ENCODE data around the gene NAGLU. TPM values are rescaled to one million over a fixed set of nuclear protein-coding genes. Genes with fewer than 3 reads are reported as not detected.

The NAGLU gene
- polyA plus RNA-seq, 2 of the 4 experiments (the other 2 are of a cell fraction): 17.8 to 34.5 TPM

DNA sequence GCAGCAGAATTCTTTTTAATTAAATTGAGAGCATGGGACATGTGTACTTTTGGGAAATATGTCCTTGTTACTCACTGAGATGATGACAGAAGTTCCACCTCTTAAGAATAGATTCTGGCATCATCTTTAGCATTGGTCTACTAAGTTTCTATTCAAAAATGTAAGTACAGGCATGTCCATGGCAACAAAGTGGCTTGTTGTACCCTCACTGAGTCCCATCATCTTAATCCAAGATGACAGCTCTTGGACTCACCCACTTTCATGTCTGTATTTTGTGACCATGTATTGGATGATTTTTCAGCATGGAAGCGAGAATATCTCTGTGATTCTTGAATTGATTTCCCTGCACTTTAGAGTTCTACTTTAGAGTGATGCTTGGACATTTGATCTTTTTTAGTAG is 33.1 kb upstream of the NAGLU start:
- Histone ChIP-seq H3K4me1 (no peaks in the 10 kb centered on the region), H3K9me3 (no peaks in the 10 kb centered on the region), H3K4me2 (no peak overlapping the region), H3K27ac (no peak overlapping the region), H3K4me3 (no peak overlapping the region)
- FAIRE-seq: peak; percentile 46
- 93% methylated on average over 1 of the region's 1 CpG for WGBS (ENCODE audit: missing lambda C conversion rate)
- ChIA-PET CTCF (interaction anchor here (0.6 to 2.2 kb wide), 3 partner anchors 12 to 478 kb away, joined by 3 to 10 read pairs (median 3); no protein-coding TSS in a partner anchor), POLR2A (no interaction called here)
- TF ChIP-seq POLR2A (IDR thresholded peaks at IDR 0.05; ENCODE audit: low read length): no peak
- TF ChIP-seq PBX3 (IDR thresholded peaks at IDR 0.05): no peak
- no peak for TF ChIP-seq KDM1A (IDR thresholded peaks at IDR 0.05; ENCODE audit: low read depth)
- no peak for TF ChIP-seq MAX (IDR thresholded peaks at IDR 0.05)
- TF ChIP-seq FOXS1 (CRISPR knock-in tag; IDR thresholded peaks at IDR 0.05): no peak
- no peak for TF ChIP-seq ZSCAN20 (CRISPR knock-in tag; IDR thresholded peaks at IDR 0.05)
- TF ChIP-seq NFE2L2 (conservative IDR thresholded peaks at IDR 0.05; ENCODE audit: low read length): no peak
- no peak for TF ChIP-seq RCOR1 (IDR thresholded peaks at IDR 0.05; ENCODE audit: low read depth, low read length)
- no peak for TF ChIP-seq FOSB (CRISPR knock-in tag; IDR thresholded peaks at IDR 0.05)
- no peak for TF ChIP-seq E2F6 (IDR thresholded peaks at IDR 0.05; ENCODE audit: borderline replicate concordance, low read depth)
- no peak for TF ChIP-seq RAD21 (conservative IDR thresholded peaks at IDR 0.05 in 1 of 2, IDR thresholded peaks at IDR 0.05 in 1 of 2)
- TF ChIP-seq MAFK (IDR thresholded peaks at IDR 0.05; ENCODE audit: partially characterized antibody): no peak
- ATAC-seq: no peak
- no peak for DNase-seq (ENCODE audit: low read depth in 1 of 2, low spot score in 1 of 2)

DNA sequence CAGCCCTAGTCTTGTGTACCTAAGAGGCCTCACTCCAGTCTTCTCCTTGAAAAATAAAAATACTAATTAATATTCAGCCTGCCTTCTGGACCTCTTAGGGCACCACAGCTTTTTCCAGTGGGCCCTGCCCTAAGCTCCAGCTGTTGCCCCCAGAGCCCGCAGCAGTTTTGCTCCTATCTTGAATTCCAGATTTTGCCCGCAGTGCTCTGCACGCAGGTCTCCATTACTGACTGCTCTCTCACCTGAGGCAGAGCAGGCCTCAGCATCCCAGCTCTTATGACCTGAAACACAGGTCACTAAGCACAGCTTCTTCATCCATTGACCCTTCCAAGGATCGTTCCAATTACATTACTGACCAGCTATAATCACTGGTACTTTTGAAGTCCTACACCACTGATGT is 28.4 kb upstream of the NAGLU start:
- H3K4me1 ChIP-seq: no peaks in the 10 kb centered on the region
- no peak overlapping the region for H3K27ac ChIP-seq
- no peak for FAIRE-seq
- no peaks in the 10 kb centered on the region for H3K9me3 ChIP-seq
- POLR2A ChIA-PET: interaction anchor here (1.0 to 1.1 kb wide), 2 partner anchors 85 to 190 kb away, joined by 3 read pairs; partner anchors contain the start of gene CAVIN1
- ATAC-seq: no peak
- WGBS (ENCODE audit: missing lambda C conversion rate): 97% methylated on average over 4 of the region's 4 CpGs
- CTCF ChIA-PET: interaction anchor here (1.2 to 17.8 kb wide), 8 partner anchors 11 to 286 kb away, joined by 3 to 364 read pairs (median 14); partner anchors contain the start of gene CAVIN1
- TF ChIP-seq PHF8 (IDR thresholded peaks at IDR 0.05; ENCODE audit: borderline replicate concordance, low read depth): no peak
- H3K4me3 ChIP-seq: no peak overlapping the region
- DNase-seq (ENCODE audit: low read depth in 1 of 2, low spot score in 1 of 2): no peak
- H3K4me2 ChIP-seq: no peak overlapping the region

- H3K27ac ChIP-seq: no peak overlapping the region
- H3K4me2 ChIP-seq: no peak overlapping the region
- H3K4me1 ChIP-seq: no peaks in the 10 kb centered on the region
- ChIA-PET CTCF (interaction anchor here (0.8 to 17.8 kb wide), 6 partner anchors 10 to 190 kb away, joined by 3 to 364 read pairs (median 41); partner anchors contain the start of gene CAVIN1), POLR2A (interaction anchor here (1.1 kb wide), 1 partner anchor 86 kb away, joined by 3 read pairs; the partner anchor contains the start of gene CAVIN1)
- DNase-seq (ENCODE audit: low read depth in 1 of 2, low spot score in 1 of 2) (no peak), FAIRE-seq (no peak), ATAC-seq (no peak)
- H3K9me3 ChIP-seq: no peaks in the 10 kb centered on the region
- no peak overlapping the region for H3K4me3 ChIP-seq
- WGBS (ENCODE audit: missing lambda C conversion rate): 87% methylated on average over 12 of the region's 12 CpGs
- TF ChIP-seq ZC3H11A (IDR thresholded peaks at IDR 0.05): no peak
These were observed 27.4 kb upstream of the NAGLU start for GRCh38 chr17:42508426-42509165.

- ATAC-seq: no peak
- ChIA-PET POLR2A (no interaction called here), CTCF (interaction anchor here (0.8 to 17.8 kb wide), 5 partner anchors 9 to 191 kb away, joined by 3 to 364 read pairs (median 64); partner anchors contain the start of gene CAVIN1)
- H3K27ac ChIP-seq: no peak overlapping the region
- no peak overlapping the region for H3K4me3 ChIP-seq
- TF ChIP-seq RCOR1 (IDR thresholded peaks at IDR 0.05; ENCODE audit: low read depth, low read length) (no peak), MAZ (IDR thresholded peaks at IDR 0.05; ENCODE audit: borderline replicate concordance, low read depth, low read length) (no peak)
- no peaks in the 10 kb centered on the region for H3K4me1 ChIP-seq
- no peak for DNase-seq (ENCODE audit: low read depth in 1 of 2, low spot score in 1 of 2)
- WGBS (ENCODE audit: missing lambda C conversion rate): 94% methylated on average over 5 of the region's 5 CpGs
- no peaks in the 10 kb centered on the region for H3K9me3 ChIP-seq
- H3K4me2 ChIP-seq: no peak overlapping the region
- no peak for FAIRE-seq
These were observed 26.6 kb upstream of the NAGLU start for GRCh38 chr17:42509409-42509808.

Data from A549 (cell line).